ENCODE data around the gene ALDH7A1.

ALDH7A1 gene

GRCh38 chr5:126487596-126487995 lies 107.4 kb downstream of the ALDH7A1 start:
- Histone ChIP-seq H3K9ac (no peak overlapping the region), H3K27ac (no peak overlapping the region), H3K27me3 (ENCODE audit: control insufficient read depth, insufficient read depth, low read length) (no peaks in the 10 kb centered on the region), H3K4me1 (no peaks in the 10 kb centered on the region), H3K4me2 (ENCODE audit: low read length) (no peak overlapping the region), H2AFZ (no peak overlapping the region), H3K36me3 (ENCODE audit: control insufficient read depth, insufficient read depth, low read length) (no peaks in the 10 kb centered on the region), H3K9me3 (ENCODE audit: control insufficient read depth, low read length) (no peaks in the 10 kb centered on the region), H3K4me3 (ENCODE audit: low read depth, low read length) (no peak overlapping the region), H3K79me2 (no peaks in the 10 kb centered on the region)
- no peak for TF ChIP-seq CTCF (IDR thresholded peaks at IDR 0.05)

GRCh38 chr5:126486332-126486731 lies 108.7 kb downstream of the ALDH7A1 start:
- H3K79me2 ChIP-seq: no peaks in the 10 kb centered on the region
- no peak for TF ChIP-seq CTCF (IDR thresholded peaks at IDR 0.05)
- H2AFZ ChIP-seq: no peak overlapping the region
- no peaks in the 10 kb centered on the region for H3K9me3 ChIP-seq (ENCODE audit: control insufficient read depth, low read length)
- no peaks in the 10 kb centered on the region for H3K4me1 ChIP-seq
- no peak overlapping the region for H3K9ac ChIP-seq
- H3K4me2 ChIP-seq (ENCODE audit: low read length): no peak overlapping the region
- H3K4me3 ChIP-seq (ENCODE audit: low read depth, low read length): no peak overlapping the region
- no peak overlapping the region for H3K27ac ChIP-seq
- H3K27me3 ChIP-seq (ENCODE audit: control insufficient read depth, insufficient read depth, low read length): no peaks in the 10 kb centered on the region
- no peaks in the 10 kb centered on the region for H3K36me3 ChIP-seq (ENCODE audit: control insufficient read depth, insufficient read depth, low read length)

- Histone ChIP-seq H3K9ac (no peak overlapping the region), H3K4me1 (no peaks in the 10 kb centered on the region), H2AFZ (no peak overlapping the region), H3K27me3 (ENCODE audit: control insufficient read depth, insufficient read depth, low read length) (no peaks in the 10 kb centered on the region), H3K36me3 (ENCODE audit: control insufficient read depth, insufficient read depth, low read length) (no peaks in the 10 kb centered on the region), H3K4me3 (ENCODE audit: low read depth, low read length) (no peak overlapping the region), H3K4me2 (ENCODE audit: low read length) (no peak overlapping the region), H3K9me3 (ENCODE audit: control insufficient read depth, low read length) (no peaks in the 10 kb centered on the region), H3K27ac (no peak overlapping the region), H3K79me2 (no peaks in the 10 kb centered on the region)
- TF ChIP-seq CTCF (IDR thresholded peaks at IDR 0.05): no peak
These were observed 110.8 kb downstream of the ALDH7A1 start for GRCh38 chr5:126484253-126484652.

- H3K9ac ChIP-seq: no peak overlapping the region
- H3K9me3 ChIP-seq (ENCODE audit: control insufficient read depth, low read length): no peaks in the 10 kb centered on the region
- no peak overlapping the region for H2AFZ ChIP-seq
- H3K4me3 ChIP-seq (ENCODE audit: low read depth, low read length): no peak overlapping the region
- no peaks in the 10 kb centered on the region for H3K36me3 ChIP-seq (ENCODE audit: control insufficient read depth, insufficient read depth, low read length)
- H3K79me2 ChIP-seq: no peaks in the 10 kb centered on the region
- H3K27ac ChIP-seq: no peak overlapping the region
- no peak overlapping the region for H3K4me2 ChIP-seq (ENCODE audit: low read length)
- H3K27me3 ChIP-seq (ENCODE audit: control insufficient read depth, insufficient read depth, low read length): no peaks in the 10 kb centered on the region
- no peaks in the 10 kb centered on the region for H3K4me1 ChIP-seq
- TF ChIP-seq CTCF (IDR thresholded peaks at IDR 0.05): no peak
These were observed 111.9 kb downstream of the ALDH7A1 start for GRCh38 chr5:126483156-126483555.

GRCh38 chr5:126482591-126482990 lies 112.4 kb downstream of the ALDH7A1 start:
- no peak for TF ChIP-seq CTCF (IDR thresholded peaks at IDR 0.05)
- no peak overlapping the region for H2AFZ ChIP-seq
- H3K79me2 ChIP-seq: no peaks in the 10 kb centered on the region
- H3K36me3 ChIP-seq (ENCODE audit: control insufficient read depth, insufficient read depth, low read length): no peaks in the 10 kb centered on the region
- H3K9ac ChIP-seq: no peak overlapping the region
- no peak overlapping the region for H3K4me3 ChIP-seq (ENCODE audit: low read depth, low read length)
- H3K4me1 ChIP-seq: no peaks in the 10 kb centered on the region
- H3K27me3 ChIP-seq (ENCODE audit: control insufficient read depth, insufficient read depth, low read length): no peaks in the 10 kb centered on the region
- H3K27ac ChIP-seq: no peak overlapping the region
- H3K4me2 ChIP-seq (ENCODE audit: low read length): no peak overlapping the region
- H3K9me3 ChIP-seq (ENCODE audit: control insufficient read depth, low read length): no peaks in the 10 kb centered on the region

All from parathyroid adenoma (tissue), 2 donors.